GM19351 (cell line): Measurements from ENCODE around the gene RPL26.
A peak's percentile ranks its signal among the peaks of the same experiment; 100 is the strongest.

Experiments
- ATAC-seq: cut with Tn5 transposase; IDR thresholded peaks from one replicate; pipeline ENCODE4 v1.9.1; 2021; ENCODE audit warnings: mild to moderate bottlenecking, moderate library complexity; ENCODE audit not compliant: unreplicated experiment

Gene RPL26

DNA sequence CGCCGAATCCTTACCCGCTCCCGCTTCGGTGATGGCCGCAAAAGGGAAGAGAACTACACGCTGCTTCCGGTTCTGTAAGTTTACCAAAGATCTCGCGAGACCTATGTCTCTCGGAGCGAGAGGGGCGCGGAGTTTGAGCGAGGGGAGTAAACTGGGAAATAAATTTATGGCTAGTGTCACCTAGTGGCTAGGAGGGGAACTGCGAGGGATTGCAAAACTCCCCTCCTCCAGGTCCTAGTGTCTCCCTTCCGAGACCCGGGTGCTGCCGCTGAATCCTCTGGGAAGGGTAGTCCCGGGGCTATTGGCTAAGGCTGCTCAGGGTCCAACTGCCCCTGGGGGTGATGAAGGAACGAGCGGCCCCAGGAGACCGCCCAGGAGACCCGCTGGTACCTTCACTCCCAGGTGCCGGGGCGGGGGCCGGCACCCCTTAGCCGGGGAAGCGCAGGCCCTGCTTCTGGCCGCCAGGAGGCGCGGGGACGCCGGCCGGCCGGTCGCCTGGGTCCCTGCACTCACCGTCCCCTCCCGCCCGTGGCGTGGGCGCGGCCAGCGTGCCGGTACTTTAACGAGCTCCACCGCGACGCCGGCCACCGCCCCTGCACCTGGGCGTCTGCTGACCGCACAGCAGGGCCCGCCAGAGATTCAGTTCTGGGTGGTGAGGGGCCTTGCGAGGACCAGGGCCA is at the start of gene RPL26:
Gene RPL26, minus strand, starts transcription at position 51 of the 680 bp plus-strand sequence. CDS start 883 bp downstream, outside the sequence.
- peak; percentile 90 for ATAC-seq

DNA sequence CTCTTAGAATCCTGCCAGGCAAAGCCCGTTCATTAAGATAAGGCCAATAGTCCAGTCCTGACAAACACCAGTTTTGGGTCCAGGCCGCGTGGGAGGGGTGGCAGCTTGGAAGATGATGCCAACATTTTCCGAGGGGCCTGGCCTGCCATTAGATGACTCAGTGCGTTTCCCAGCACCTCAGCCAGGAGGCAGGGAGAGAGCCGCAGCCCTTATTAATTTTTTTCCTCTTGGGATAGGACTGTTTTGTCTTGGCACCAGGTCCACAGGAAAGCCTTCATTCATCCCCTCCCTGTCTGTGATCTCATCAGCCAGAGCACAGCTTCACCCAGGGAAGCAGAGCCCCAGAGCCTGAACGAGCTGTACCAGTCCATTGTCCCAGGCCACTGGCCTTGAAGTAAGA is 48.0 kb upstream of the RPL26 start:
- ATAC-seq: no peak

DNA sequence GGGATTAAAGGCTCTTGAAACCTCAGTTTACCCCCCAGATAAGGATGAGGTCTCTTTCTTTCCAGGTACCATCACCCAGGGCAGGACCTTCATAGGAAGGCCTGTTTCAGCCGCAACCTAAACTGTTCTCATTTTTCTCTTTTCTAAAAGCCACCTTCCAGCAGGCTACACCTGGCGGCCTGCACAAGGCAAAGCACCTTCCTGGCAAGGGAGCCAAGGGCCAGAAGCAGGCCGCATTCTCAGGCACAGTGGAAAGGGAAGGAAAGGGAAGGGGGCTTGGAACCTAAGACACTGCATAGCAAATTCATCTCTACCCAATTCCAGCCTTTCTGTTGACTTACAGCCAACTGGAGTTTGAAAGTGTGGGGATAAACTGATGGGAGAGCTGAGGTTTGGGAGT is 43.8 kb upstream of the RPL26 start:
- no peak for ATAC-seq

DNA sequence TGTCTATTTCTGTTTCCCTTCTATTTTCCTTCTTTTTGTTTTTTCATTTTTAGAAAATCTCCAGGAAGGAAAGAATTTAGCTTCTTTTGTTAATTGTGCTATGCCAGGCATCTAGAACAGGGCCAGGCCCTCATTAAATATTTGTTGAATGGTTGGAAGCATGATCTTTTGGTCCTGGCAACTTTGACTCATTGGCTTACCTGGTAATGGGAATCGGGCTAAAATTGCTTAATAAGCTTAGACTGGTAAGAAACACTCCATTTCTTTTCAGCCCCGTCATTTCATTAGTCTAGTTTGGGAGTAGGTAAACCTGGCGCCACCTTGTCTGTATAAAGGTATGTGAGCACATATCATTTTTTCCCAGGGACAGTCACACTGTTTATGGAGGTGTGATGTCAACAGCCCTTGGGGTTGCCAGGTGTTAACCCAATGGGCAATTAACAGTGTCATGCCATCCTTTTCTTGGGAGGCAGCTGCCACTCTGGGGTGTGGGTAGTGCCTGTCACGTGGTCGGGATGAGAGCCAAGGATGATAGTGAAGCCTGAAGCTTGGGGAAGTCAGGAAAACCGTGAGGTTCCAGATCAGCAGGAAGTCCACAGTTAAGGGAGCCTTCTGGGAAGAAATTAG is 43.2 kb upstream of the RPL26 start:
- ATAC-seq: no peak

DNA sequence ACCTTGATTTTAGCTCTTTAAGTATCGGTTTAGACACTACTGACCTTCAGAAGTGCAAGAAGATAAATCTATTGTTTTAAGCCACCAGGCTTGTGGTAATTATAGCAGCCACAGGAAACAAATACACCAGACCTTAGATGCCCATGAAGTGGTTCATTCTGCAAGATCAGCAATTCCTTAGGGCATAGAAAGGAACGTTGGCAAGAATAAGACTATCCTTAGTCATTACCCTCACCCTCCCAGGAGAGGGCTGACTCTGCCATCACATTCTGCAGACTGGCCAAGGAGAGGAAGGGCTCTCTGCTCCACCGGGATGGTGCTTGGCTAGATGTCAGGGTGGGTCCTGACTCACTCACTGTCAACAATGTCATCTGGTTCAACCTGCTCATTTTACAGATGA is 38.6 kb upstream of the RPL26 start:
- no peak for ATAC-seq

DNA sequence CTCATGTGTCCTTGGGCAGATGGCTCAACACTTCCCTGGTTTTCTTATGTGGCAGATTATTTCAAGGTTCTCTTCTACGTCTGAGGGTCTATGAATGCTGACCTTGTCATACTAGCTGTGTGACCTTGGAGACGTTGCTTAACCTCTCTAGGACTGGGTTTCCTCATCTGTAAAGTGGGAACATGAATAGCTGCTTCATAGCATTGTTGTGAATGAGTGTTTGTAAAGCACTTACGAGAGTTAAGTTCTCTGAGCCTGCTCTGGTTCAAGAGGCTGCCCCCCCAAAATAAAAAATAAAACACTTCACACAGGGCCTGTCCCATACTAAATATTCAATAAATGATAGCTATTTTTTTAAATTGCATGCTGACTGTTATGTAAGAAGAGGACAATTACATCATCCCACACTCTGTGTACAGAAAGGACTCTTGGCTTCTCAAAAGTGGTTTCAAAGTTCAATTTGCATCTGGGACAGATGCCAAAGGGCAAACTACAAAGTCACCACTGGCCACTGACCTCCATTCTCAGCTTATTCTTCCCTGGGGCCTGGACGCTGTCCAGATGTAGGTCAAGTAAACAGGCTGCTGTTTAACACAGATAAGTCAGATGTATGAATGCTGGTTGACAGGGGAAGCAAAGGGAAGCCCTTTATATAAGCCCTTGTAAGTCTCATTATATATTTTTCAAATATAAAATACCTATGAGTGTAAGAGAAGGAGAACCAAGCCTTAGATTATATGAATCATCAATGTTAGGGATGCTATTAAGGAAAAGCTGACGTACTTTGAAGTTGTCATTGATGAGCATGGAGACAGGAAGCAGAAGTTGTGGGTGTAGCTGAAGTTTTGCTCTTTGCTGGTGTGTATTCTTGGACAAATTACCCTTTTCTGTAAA is 37.3 kb upstream of the RPL26 start:
- ATAC-seq: no peak

DNA sequence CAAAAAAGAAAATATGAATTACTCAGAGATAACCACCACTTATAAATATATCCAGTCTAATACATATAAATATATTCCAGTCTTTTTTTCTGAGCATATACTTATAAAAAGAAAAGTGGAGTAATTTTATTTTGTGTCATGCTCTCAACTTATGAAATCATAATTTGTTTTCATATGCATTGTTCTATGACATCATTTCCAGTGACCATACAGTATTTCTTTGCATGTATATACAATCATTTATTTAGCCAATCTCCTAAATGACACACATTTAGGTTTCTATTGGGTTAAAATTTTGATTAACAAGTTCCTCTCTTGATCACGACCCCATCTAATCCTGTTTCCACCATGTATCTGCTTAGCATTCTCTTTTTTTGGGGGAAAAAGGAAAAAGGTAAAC is 36.3 kb upstream of the RPL26 start:
- no peak for ATAC-seq

DNA sequence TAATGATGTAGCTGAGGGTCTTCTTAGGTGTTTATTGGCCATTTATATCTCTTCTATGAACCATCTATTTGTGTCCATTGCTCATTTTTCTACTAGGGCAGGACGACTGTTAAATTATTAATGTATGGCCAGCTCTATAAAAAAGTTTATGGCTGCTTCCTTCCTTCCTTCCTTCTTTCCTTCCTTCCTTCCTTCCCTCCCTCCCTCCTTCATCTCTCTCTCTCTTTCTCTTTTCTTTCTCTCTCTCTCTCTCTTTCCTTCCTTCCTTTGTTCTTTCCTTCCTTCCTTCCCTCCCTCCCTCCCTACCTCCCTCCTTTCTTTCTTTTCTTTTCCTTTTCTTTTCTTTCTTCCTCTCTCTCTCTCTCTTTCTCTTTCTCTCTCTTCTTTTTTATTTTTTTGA is 35.5 kb upstream of the RPL26 start:
- no peak for ATAC-seq

DNA sequence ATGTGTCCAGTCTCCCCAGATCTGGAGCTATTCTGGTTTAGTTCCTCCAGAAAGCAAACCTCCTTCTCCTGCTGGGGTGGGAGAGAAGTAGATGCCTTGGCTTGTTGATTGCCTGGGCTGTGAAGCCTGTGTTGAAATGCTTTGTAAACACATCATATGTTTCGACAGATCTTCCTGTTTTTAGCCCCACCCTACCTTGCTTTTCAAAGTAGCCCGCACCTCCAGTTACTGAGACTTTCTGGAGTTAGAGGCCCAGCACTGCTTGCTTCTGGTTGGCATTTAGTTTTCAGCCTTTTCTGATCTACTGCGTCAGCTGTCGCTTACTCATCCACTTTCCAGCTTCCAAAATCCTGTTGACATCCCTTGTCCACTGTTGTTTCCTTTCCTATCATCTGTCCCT is 34.8 kb upstream of the RPL26 start:
- ATAC-seq: no peak

DNA sequence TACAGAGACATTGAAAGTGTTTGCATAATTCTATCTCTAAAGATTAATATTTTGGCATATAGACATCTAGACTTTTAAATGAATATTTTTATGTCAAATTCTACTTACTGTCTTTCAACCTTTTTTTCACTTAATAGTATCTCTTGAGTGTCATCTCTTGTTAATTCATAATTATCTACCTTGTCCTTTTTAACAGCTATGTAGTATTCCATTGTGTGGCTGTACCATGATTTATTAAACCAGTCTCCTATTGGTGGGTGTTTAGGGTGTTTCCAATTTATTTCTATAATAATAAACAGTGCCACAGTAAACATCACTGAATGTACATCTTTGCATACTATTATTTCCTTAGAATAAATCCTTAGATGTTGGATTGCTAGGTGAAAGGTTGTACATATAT is 30.9 kb upstream of the RPL26 start:
- no peak for ATAC-seq

DNA sequence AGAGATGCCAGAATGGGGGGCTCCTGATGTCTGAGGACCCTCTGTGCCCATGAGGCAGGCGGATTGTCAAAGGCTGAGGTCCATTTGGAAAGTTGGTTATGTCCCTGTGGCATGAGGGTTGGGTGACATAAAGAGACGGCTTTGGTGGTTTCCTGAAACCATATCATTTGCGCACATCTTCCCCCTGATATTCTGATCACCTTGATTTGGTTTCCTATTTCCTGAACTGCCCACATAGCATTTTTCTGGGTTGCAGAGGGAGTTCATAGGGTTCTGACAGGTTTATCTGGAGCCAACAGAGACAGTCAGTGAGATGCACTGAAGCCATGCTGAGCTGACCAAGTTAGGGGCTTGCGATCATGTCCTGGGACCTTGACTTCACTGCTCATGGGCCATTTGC is 30.3 kb upstream of the RPL26 start:
- ATAC-seq: no peak

DNA sequence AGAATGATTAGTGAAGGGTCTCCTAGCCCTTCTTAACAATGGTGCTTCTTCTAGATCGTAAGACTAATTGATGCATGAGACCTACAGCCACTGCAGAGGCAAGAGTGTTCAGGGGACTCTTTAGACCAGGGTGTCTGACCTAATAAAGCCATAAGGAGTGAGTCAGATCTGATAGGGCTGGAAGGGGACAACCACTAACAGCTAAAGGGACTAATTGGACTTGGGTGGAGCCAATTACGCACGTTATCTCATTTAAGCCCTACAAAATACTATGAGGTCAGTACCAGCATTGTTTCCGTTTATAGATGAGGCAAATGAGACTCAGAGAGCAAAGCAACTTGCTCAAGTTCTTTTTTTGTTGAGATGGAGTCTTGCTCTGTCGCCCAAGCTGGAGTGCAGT is 29.1 kb upstream of the RPL26 start:
- ATAC-seq: no peak

DNA sequence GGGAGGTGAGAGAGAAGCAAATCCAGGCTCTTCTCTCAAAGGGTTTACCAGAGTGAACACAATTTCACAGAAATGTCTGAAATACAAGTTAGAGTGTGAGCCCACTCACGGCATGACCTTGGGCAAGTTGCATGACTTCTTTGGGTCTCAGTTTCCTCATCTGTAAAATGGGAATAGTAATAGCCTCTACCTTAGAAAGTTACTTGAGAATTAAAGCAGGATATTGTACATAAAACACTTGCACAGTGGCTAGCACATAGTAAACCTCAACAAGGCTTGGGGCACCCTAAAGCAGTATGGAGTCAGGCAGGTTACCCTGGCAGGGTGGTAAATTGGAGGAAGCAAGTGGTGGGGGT is 27.9 kb upstream of the RPL26 start:
- ATAC-seq: no peak

DNA sequence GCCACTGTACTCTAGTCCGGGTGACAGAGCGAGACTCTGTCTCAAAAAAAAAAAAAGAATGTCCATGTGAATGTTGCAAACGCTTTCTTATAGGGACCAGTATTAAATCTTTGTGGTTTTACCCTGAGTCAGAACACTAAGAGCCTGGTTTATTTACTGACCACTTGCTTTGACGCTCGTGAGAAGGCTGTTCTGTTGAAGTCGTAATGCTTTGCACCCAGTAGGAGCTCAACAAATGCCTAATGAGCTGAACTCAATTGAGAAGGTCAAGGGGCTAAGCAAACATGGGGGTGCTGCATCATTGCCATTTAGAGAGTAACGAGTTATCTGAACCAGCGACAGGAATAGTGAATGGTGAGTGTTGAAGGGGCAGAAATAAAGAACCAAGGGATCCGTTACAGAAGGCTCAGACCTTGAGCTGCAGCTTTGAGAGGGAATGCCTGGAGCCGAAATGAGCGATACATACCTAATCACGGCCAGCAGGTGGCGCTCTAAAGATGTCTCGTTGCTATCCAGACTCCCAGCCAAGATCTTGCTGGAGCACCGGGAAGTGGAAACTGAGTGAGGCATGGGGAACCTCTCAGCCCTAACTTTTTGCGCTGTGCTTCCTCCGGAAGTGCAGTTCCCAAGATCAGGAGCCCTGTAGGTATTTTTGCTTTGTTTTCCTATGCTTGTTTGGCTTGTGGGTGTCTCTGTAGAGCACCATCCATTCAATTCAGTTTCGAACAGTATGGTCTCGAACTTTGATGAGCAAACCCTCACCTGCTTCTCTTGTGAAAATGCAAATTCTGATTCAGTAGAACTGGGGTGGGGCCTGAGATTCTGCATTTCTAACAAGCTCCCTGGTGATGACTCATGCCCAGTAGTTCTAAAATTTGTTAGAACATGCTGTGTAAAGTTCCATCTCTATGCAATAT is 27.2 kb upstream of the RPL26 start:
- ATAC-seq: no peak

DNA sequence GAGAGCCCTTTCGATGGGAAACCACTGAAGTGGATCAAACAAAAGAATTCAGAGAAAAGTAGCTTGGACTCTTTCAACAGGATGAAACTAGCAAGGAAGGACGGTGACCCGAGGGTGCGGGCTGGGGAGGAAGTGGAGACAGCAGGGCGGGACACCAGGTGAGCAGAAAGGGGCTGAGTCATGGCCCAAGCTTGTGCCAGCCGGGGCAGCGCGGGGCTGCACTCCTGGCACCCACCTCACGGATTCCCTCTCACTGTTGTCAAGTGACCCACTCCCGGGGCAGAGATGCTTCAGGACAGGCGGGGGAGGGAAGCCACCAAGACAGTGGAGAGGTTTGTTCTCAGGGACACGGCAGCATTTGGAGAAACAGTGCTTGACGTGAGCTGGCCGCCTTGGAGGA is 25.4 kb upstream of the RPL26 start:
- ATAC-seq: no peak

DNA sequence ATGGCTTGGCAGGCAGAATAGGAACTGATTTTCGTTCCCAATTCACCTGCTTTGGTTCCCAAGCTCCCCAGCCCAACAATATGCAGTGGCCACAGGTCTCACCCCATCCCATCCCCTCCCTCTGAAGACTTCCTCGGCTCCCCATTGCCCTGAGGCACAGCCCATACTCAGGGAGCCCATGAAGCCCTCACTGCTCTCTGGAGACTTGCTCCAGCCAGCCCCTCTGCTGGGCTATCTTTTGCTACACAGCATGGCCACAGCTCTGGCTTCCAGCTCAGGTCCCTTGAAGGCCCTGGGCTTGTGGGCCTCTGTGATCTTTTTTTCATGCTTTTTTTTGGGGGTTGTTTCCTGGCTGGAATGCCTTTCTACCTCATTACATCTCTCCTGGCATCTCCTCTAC is 23.2 kb upstream of the RPL26 start:
- ATAC-seq: no peak

DNA sequence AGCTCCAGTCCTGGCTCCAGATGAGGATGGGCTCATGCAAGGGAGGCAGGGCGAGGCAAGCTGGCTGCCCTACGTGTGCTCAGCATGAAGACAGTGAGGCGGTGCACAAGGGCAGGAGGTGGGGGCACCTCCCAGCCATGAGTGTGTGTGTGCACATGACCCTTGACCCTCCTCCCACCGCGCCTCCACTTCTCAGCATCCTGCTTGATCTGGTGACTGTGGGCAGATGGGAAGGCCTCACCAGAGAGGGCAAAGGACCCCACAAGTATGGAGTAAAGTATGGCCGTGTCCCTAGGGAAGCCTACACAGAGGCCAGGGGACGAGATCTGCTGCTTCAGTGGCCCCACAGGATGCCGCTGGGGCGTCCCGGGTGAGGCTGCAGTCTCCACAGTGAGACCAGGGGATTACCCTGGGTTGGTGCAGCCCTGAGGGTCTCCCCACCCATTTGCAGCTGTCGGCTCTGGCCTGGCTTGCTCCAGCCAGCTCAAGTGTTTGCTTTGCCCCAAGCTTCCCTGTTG is 22.6 kb upstream of the RPL26 start:
- no peak for ATAC-seq

DNA sequence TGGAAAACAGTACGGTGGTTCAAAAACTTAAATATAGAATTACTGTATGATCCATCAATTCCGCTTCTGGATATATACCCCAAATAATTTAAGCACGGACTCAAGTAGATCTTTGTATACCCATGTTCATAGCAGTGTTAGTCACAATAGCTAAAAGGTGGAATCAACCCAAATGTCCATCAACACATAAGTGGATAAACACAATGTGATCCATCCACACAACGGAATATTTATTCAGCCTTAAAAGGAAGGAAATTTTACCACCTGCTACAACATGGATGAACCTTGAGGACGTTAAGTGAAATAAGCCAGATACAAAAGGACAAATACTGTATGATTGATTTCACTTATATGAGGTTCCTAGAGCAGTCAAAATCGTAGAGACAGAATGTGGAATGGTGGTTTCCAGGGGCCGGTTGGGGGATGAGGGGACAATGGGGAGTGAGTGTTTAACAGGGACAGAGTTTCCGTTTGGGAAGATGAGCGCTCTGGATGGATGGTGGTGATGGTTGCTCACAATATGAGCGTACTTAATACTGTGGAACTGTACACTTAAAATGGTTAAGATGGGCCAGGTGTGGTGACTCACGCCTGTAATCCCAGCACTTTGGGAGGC is 20.0 kb upstream of the RPL26 start:
- no peak for ATAC-seq

DNA sequence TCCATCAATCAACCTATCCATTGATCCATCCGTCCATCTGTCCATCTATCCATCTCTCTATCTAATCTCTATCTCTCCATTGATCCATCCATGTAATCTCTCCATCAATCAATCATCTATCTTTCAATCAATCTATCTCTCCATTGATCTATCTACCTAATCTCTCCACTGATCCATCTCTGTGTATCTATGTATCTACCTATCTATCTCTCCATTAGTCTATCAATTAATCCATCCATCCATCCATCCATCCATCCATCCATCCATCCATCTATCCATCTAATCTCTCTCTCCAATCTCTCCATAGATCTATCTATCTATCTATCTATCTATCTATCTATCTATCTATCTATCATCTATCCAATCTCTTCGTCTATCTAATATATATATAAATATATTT is 18.1 kb upstream of the RPL26 start:
- no peak for ATAC-seq

DNA sequence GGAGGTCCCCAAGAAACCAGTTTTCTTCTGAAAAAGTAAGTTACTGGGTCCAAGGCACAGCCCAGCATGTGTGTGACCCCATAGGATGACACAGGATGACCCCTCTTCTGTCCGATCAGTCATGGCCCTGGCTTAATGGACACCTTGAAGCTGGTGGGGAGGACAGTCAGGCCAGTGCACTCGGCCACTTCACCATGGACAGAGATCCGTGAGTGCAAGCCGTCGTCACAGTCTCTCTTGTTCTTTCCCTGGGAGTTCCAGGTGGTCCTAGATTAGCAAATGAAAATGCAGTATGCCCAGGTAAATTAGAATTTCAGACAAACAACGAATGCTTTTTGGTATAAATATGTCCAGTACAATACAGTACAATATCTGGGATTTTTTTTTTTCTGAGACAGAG is 16.0 kb upstream of the RPL26 start:
- ATAC-seq: no peak
